HepG2 (cell line): Measurements from ENCODE around the gene CNNM1. TPM values are rescaled to one million over a fixed set of nuclear protein-coding genes. Genes with fewer than 3 reads are reported as not detected.
A peak's percentile ranks its signal among the peaks of the same experiment; 100 is the strongest.

Experiments used
- ELF3 ChIP-seq: IDR thresholded peaks from 2 replicates; pipeline ENCODE4 v1.6.1; 2016; ENCODE audit warnings: missing genetic modification reagents, missing compliant biosample characterization
- FOXP4 ChIP-seq: sonication (generic); formaldehyde crosslinking; IDR thresholded peaks from 2 replicates; pipeline ENCODE4 v1.4.0; 2020; ENCODE audit warnings: missing genetic modification reagents
- GATAD2A ChIP-seq: IDR thresholded peaks from 2 replicates; pipeline ENCODE4 v1.6.1; 2016
- ISL2 ChIP-seq: sonication (generic); formaldehyde crosslinking; IDR thresholded peaks from 2 replicates; pipeline ENCODE4 v1.5.0; 2020; ENCODE audit warnings: missing genetic modification reagents
- KLF6 ChIP-seq: IDR thresholded peaks from 2 replicates; pipeline ENCODE4 v1.8.0; 2016; ENCODE audit warnings: missing biosample characterization, missing genetic modification reagents
- SP1 ChIP-seq, 2 experiments: fragments of 450-650 bp in 1 of 2; sonication (generic) in 1 of 2; formaldehyde crosslinking in 1 of 2; IDR thresholded peaks; 2 replicates each; pipeline versions ENCODE4 v1.4.0 to v1.6.1; 2016 to 2020; ENCODE audit warnings: missing genetic modification reagents in 1 of 2
- TBP ChIP-seq: sonication (generic); formaldehyde crosslinking; IDR thresholded peaks from 2 replicates; pipeline ENCODE4 v1.5.0; 2020; ENCODE audit warnings: missing genetic modification reagents
- THRA ChIP-seq: sonication (generic); formaldehyde crosslinking; IDR thresholded peaks from 2 replicates; pipeline ENCODE4 v1.4.0; 2020; ENCODE audit warnings: missing genetic modification reagents, borderline replicate concordance
- ZBTB8A ChIP-seq: sonication (generic); formaldehyde crosslinking; IDR thresholded peaks from 2 replicates; pipeline ENCODE4 v1.4.0; 2020; ENCODE audit warnings: mild to moderate bottlenecking, low read depth, missing genetic modification reagents, borderline replicate concordance
- ZNF275 ChIP-seq: sonication (generic); formaldehyde crosslinking; IDR thresholded peaks from 2 replicates; pipeline ENCODE4 v1.8.0; 2022; ENCODE audit warnings: missing genetic modification reagents, mild to moderate bottlenecking, inconsistent platforms, borderline replicate concordance
- ZNF282 ChIP-seq: fragments of 450-650 bp; IDR thresholded peaks from 2 replicates; pipeline ENCODE4 v1.6.1; 2018; ENCODE audit not compliant: partially characterized antibody
- ZNF335 ChIP-seq: sonication (generic); formaldehyde crosslinking; IDR thresholded peaks from 2 replicates; pipeline ENCODE4 v1.4.0; 2020; ENCODE audit warnings: missing genetic modification reagents
- ZNF382 ChIP-seq: sonication (generic); formaldehyde crosslinking; IDR thresholded peaks from 2 replicates; pipeline ENCODE4 v1.5.0; 2020; ENCODE audit warnings: missing genetic modification reagents, mild to moderate bottlenecking, borderline replicate concordance
- ZNF407 ChIP-seq: sonication (generic); formaldehyde crosslinking; IDR thresholded peaks from one replicate; pipeline ENCODE4 v1.5.1; 2020; ENCODE audit warnings: mild to moderate bottlenecking, missing genetic modification reagents; ENCODE audit errors: not compliant biosample characterization
- ZNF569 ChIP-seq: sonication (generic); formaldehyde crosslinking; IDR thresholded peaks from 2 replicates; pipeline ENCODE4 v1.5.0; 2020; ENCODE audit warnings: mild to moderate bottlenecking, missing genetic modification reagents, moderate library complexity, borderline replicate concordance
- ZNF607 ChIP-seq: sonication (generic); formaldehyde crosslinking; IDR thresholded peaks from 2 replicates; pipeline ENCODE4 v1.5.1; 2020; ENCODE audit warnings: missing genetic modification reagents, mild to moderate bottlenecking, borderline replicate concordance
- polyA plus RNA-seq, 8 experiments: library from polyadenylated mRNA; depleted of rRNA in 3 of 8; stranded (reverse) in 7 of 8; unstranded in 1 of 8; fragments of >200 nt; fragmentation: Illumina TruSeq in 4 of 8; extraction: Trizol in 4 of 8; gene quantifications; 2 replicates each; pipeline versions ENCODE4 v1.2.1 to v1.2.3, GENCODE V29; 2011 to 2016; ENCODE audit warnings: low read depth in 4 of 8, missing spikeins in 1 of 8, mixed read lengths in 1 of 8; ENCODE audit not compliant: insufficient read depth in 1 of 8
- total RNA-seq, 5 experiments: library from RNA; depleted of rRNA; stranded (reverse); fragments of >200 nt; fragmentation: Illumina TruSeq; extraction: Trizol; gene quantifications; 2 replicates each; pipeline ENCODE4 v1.2.3, GENCODE V29; 2016; ENCODE audit warnings: low read depth in 1 of 5
- TF ChIP-seq, protein P1 (sequence below): sonication (generic); formaldehyde crosslinking; IDR thresholded peaks from 2 replicates; pipeline ENCODE4 v1.4.0; 2020; ENCODE audit warnings: mild to moderate bottlenecking, missing genetic modification reagents

Gene CNNM1
- total and polyA plus RNA-seq, 2 of the 13 experiments (the other 11 are each of a cell fraction or from before 2014, with no cell fraction given): 4.3 to 9.6 TPM

- TF ChIP-seq, protein P1, sequence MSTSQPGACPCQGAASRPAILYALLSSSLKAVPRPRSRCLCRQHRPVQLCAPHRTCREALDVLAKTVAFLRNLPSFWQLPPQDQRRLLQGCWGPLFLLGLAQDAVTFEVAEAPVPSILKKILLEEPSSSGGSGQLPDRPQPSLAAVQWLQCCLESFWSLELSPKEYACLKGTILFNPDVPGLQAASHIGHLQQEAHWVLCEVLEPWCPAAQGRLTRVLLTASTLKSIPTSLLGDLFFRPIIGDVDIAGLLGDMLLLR (CRISPR knock-in tag): peak; percentile 67; the same call in 1 of the 2 replicates
- TF ChIP-seq ZNF607 (CRISPR knock-in tag): no peak
- TF ChIP-seq FOXP4 (CRISPR knock-in tag): no peak; the same call in 1 of the 2 replicates
- no peak for TF ChIP-seq TBP
- TF ChIP-seq ELF3 (CRISPR knock-in tag): peak; percentile 7
- 0 out of 2 replicates have a peak, but pooled peaks have one; percentile 25 for TF ChIP-seq KLF6 (CRISPR knock-in tag)
- TF ChIP-seq SP1 (IDR thresholded peaks at IDR 0.05): no peak
- no peak for TF ChIP-seq SP1 (CRISPR knock-in tag; IDR thresholded peaks at IDR 0.05)
- TF ChIP-seq ZNF382 (CRISPR knock-in tag): no peak
- TF ChIP-seq GATAD2A: peak; percentile 48
- TF ChIP-seq ZNF335 (CRISPR knock-in tag): no peak
- no peak for TF ChIP-seq THRA (CRISPR knock-in tag)
- 0 out of 2 replicates have a peak, but pooled peaks have one; percentile 44 for TF ChIP-seq ISL2 (CRISPR knock-in tag)
- no peak for TF ChIP-seq ZNF282
- TF ChIP-seq ZNF569 (CRISPR knock-in tag): no peak
- no peak for TF ChIP-seq ZNF275 (CRISPR knock-in tag)
- TF ChIP-seq ZBTB8A (CRISPR knock-in tag): 0 out of 2 replicates have a peak, but pooled peaks have one; percentile 61
- TF ChIP-seq ZNF407 (CRISPR knock-in tag): no peak
Measured at GRCh38 chr10:99329304-99329553, at the start of gene CNNM1 (continued).
